HCT116 (cell line): ENCODE data around the gene EMD.

Experiments used
- POLR2AphosphoS5 ChIP-seq: IDR thresholded peaks from 2 replicates; pipeline ENCODE4 v1.6.1; 2011; ENCODE audit warnings: mild to moderate bottlenecking, low read depth, low read length, moderate library complexity
- TF ChIP-seq, protein P1 (sequence below), 3 experiments: fragments of 200-600 bp in 1 of 3; sonication (generic) in 1 of 3; IDR thresholded peaks in 2 of 3; conservative IDR thresholded peaks in 1 of 3; 2 replicates each; pipeline ENCODE4 v1.5.1; 2012 to 2017; ENCODE audit warnings: low read depth in 2 of 3, low read length in 2 of 3, antibody characterized with exemption in 1 of 3, borderline replicate concordance in 1 of 3, control low read depth in 1 of 3, mild to moderate bottlenecking in 1 of 3, mixed read lengths in 1 of 3, mixed run types in 1 of 3, moderate library complexity in 1 of 3; ENCODE audit not compliant: insufficient read depth in 1 of 3

- TF ChIP-seq, protein P1, sequence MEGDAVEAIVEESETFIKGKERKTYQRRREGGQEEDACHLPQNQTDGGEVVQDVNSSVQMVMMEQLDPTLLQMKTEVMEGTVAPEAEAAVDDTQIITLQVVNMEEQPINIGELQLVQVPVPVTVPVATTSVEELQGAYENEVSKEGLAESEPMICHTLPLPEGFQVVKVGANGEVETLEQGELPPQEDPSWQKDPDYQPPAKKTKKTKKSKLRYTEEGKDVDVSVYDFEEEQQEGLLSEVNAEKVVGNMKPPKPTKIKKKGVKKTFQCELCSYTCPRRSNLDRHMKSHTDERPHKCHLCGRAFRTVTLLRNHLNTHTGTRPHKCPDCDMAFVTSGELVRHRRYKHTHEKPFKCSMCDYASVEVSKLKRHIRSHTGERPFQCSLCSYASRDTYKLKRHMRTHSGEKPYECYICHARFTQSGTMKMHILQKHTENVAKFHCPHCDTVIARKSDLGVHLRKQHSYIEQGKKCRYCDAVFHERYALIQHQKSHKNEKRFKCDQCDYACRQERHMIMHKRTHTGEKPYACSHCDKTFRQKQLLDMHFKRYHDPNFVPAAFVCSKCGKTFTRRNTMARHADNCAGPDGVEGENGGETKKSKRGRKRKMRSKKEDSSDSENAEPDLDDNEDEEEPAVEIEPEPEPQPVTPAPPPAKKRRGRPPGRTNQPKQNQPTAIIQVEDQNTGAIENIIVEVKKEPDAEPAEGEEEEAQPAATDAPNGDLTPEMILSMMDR (IDR thresholded peaks at IDR 0.05 in 2 of 3, conservative IDR thresholded peaks at IDR 0.05 in 1 of 3; ENCODE audit: borderline replicate concordance in 1 of 3, insufficient read depth in 1 of 3, low read depth in 2 of 3, low read length in 2 of 3): no peak
- no peak for TF ChIP-seq POLR2AphosphoS5
Observed at GRCh38 chrX:154374313-154375155, 4.6 kb upstream of the EMD start, which contains the start of gene FLNA.
